NCI-H2196 treated with DMSO at 0.1 percent for 48 hours (cell line): Measurements from ENCODE around the gene KCTD19.
"Not testable (repeated sequence)": the region's sequence is repeated elsewhere in the genome, so short reads cannot be mapped to it uniquely, and the experiment has no call there.

Source experiments
- DNase-seq: peaks from one replicate; lab custom pipeline; 2025; ENCODE audit not compliant: unreplicated experiment; lab: John Stamatoyannopoulos, UW

The KCTD19 gene

DNA sequence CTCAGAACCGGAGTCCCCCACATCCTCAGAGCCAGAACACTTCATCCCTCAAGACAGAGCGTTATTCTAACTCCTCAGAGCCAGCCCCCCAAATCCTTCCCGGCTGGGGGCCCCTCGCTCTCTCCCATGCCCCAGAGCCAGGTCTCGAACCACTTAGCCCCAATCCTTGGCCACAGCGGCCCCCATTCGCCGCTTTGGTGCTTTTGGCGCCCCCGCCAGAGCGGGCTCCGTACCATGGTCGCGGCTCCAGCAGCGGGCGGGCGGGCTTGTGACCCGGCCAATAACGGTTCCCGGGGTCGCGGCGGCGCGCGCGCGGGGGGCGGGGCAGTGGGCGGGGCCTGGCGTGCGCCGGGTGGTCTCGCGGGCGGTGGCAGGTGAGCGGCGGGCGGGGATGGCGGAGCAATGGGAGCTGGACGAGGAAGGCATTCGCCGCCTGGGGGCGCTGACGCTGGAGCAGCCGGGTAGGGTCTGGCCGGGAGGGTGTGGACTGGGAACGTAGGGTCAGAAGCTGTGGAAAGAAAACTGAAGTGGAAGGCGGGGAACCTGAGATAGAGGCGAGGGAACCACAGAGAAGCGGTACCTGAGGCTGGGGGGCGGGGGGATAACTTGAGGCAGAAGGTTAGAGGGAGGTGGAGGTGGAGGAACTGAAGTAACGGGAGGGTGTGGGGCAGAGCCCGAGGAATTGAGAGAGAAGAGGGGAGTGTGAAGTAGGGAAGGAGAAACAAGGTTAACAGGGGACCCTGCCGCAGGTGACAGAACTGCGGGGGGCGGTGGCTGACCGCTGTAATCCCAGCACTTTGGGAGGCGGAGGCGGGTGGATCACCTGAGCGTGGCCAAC is at the start of gene KCTD19, which contains the start of gene LRRC36:
KCTD19 (minus strand) TSS at position 270 of the 838 bp plus-strand sequence; CDS start at position 236, 34 bp downstream.
LRRC36 (plus strand) TSS at position 344 of the 838 bp plus-strand sequence; CDS start at position 392, 48 bp downstream.
- DNase-seq, result no peak

- DNase-seq, result not testable (repeated sequence)
These were observed 49.5 kb upstream of the KCTD19 start for GRCh38 chr16:67376012-67376411.

DNA sequence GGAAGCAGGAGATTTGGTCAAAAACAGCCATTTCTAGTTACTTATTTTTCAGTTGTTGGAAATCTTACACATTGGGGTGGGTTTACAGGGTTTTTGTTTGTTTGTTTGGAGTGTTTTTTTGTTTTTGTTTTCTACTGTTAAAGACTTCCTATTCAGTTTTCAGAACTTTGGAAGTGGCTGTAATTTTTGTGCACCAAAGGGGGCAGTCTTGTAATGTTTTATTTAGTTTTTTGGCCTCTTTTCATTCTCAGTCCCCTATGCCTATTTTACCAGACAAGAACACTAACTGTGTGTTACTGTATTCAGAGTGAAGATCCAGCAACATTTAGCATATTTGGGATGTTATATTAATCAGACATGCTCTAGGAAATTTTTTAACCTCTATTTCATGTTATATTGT is 46.1 kb upstream of the KCTD19 start:
- DNase-seq, result no peak

DNA sequence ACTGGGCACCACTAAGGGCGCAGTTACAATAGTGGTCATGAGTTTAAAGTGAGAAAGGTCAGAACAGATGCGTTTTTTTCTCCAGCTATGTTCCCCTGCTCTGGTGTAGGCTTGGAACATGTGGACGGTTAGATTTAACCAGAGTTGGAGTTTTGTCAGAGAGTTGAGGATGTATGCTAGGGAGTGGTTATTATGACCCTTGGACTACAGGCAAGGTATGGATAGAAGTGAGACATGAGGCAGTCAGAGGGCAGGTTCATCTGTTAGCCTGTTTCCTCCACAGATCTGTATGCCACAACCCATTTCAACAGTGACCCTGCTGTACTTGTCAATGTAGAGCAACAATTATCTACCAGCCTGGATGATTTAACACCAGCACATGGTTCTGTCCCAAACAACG is 44.1 kb upstream of the KCTD19 start:
- DNase-seq, result no peak

DNA sequence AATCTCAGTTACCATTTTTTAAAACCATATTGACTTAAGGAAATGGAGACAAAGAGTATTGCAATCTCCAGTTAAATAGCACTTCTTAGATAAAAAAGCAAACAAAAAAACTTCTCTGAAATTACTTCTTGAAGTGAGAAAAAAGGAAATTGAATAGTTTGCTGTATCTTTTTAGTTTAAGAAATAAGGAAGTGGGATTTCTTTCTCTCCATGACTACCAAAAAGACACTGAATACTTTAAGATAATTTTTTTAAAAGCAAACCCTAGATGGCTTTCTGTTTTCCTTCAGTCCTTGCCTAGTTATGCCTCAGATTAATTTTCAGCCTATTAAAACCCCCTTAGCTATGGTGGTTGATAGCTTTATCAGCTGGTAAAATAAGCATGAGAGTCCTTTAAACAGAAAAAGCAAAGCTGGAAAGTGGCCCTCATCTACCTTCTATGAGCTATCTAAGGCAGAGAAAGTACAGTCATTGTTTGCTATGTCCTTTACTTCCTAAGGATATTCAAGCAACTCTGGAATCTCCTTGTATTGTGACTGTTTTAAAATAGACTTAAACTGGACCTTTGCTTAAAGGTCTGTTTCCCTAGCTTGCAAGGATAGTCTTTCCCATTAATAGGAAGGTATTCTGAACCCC is 38.2 kb upstream of the KCTD19 start:
- no peak for DNase-seq

DNA sequence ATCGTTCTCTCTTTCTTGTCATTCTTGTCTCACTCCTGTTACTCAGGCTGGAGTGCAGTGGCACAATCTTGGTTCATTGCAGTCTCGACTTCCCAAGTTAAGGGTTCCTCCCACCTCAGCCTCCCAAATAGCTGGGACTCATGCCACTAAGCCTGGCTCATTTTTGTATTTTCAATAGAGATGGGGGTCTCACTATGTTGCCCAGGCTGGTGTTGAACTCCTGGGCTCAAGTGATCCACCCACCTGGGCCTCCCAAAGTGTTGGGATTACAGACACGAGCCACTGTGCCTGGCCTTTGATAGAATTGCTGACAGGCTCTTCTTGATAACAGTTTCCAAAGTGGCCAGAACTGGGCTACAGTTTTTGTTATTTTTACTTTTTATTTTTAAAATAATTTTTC is 34.5 kb upstream of the KCTD19 start:
- DNase-seq, result no peak

GRCh38 chr16:67359540-67360269 is 33.2 kb upstream of the KCTD19 start:
- not testable (repeated sequence) for DNase-seq

- no peak for DNase-seq
These were observed 31.0 kb upstream of the KCTD19 start for GRCh38 chr16:67357561-67357960.

GRCh38 chr16:67356396-67356795 is 29.9 kb upstream of the KCTD19 start:
- no peak for DNase-seq

DNA sequence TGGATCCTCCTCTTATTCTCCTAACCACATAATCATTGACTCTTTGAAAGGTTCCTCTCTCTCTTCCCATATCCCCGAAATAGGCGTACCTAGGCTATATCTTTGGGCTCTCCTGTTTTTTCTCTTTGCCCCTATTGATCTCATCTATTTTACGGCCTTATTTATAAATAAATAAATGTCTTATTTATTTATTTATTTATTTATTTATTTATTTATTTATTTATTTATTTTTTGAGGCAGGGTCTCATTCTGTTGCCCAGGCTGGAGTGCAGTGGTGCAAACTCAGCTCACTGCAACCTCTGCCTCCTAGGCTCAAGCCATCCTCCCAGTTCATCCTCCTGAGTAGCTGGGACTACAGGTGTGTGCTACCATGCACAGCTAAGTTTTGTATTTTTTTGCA is 25.9 kb upstream of the KCTD19 start:
- DNase-seq, result not testable (repeated sequence)

GRCh38 chr16:67350324-67350723 is 23.8 kb upstream of the KCTD19 start:
- DNase-seq, result no peak

- no peak for DNase-seq
These were observed 22.6 kb upstream of the KCTD19 start for GRCh38 chr16:67349172-67349571.

DNA sequence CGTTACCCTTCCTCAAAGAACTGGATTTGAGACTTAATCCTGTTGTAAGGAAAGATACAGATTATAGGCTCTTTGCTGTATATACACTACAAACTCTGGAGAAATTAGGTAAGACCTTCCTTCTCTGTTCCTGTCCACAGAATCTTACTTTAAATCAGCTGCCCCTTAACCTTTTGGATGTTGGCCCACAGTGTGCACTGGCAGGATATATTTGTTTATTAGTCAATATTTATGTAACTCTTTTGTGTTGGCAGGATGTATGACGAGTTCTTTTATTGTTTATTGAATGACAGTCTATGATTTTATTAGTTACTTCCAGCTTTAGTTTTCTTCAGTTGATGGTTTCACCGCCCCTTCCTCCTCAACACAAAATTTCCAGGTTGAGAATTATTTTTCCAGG is 19.8 kb upstream of the KCTD19 start:
- DNase-seq, result no peak

DNA sequence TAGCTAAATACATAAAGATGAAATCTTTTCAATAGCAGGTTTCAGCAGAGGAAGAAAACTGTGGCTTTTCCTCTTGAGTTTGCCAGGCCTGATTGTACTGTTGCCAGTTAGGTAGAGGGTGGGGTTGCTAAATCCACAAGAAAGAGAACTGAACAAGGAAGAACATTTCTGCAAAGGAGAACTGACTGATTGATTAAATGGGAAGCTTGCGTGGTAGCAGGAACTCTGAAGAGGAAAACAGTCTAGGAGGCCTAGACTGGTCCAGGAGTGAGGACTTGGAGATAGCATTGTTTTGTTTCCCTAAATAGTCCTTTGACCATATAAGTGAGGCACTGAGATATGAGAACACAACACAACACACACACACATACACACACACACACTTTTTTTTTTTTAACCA is 18.9 kb upstream of the KCTD19 start:
- no peak for DNase-seq

DNA sequence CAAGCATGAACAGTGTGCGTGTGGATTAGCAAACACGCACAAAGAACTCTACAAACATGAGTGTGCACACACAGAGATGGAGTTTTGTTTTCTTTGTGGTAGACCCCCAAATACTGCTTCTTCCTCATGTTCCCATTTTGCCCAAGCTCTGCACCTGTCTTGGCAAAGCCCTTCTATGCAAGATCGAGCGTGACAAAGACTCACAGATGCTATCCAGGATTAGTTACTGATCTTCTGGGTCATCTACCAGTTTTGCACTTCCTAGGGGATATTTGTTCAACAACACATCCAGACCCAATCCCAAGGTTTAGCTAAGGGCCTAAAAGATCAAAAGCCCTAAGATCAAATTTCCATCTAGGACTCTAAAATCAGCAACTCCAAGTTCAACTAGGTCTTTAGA is 16.1 kb upstream of the KCTD19 start:
- DNase-seq, result no peak

GRCh38 chr16:67341250-67341649 is 14.7 kb upstream of the KCTD19 start:
- no peak for DNase-seq

- DNase-seq, result no peak
These were observed 12.9 kb upstream of the KCTD19 start for GRCh38 chr16:67339453-67339852.

DNA sequence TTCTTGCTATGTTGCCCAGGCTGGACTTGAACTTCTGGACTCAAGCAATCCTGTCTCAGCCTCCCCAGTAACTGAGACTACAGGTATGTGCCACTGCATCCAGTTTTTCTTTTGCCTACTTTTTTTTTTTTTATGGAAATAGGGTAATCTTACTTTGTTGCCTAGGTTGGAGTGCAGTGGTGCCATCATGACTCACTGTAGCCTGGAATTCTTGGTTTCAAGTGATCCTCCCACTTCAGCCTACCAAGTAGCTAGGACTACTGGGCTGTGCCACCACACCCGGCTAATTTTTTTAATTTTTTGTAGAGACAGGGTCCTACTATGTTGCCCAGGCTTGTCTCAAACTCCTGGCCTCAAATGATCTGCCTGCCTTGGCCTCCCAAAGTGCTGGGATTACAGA is 10.1 kb upstream of the KCTD19 start:
- DNase-seq, result no peak

DNA sequence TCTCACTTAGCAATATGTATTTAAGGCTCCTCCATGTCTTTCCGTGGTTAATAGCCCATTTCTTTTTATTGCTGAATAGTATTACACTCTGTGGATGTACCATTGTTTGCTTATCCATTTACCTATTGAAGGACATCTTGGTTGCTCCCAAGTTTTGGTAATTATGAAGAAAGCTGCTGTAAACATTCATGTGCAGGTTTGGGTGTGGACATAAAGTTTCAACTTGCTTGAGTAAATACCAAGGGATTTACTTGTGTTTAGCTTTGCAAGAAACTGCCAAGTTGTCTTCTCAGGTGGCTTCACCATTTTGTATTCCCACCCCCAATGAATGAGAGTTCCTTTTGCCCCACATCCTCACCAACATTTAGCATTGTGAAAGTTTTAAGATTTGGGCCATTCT is 9.6 kb upstream of the KCTD19 start:
- no peak for DNase-seq

- no peak for DNase-seq
These were observed 6.8 kb upstream of the KCTD19 start for GRCh38 chr16:67333315-67333714.

GRCh38 chr16:67329901-67330300 is 3.4 kb upstream of the KCTD19 start:
- no peak for DNase-seq

DNA sequence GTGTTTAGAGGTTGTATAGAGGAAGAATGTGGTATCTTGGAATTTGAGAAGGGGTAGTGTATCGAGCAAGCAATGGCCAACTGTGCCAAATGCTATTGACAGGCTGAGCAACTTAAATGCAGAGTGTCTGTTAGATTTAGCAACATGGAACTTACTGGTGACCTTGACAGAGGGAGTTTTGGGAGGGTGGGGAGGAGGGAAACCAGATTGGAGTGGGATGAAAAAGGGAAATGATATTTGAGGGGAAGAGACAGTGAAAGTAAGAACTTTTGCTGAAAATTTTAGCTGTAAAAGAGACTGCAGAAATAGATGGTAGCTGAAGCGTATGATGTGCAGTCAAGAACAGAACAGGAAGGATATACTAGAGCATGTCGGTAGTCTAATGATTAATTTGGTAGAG is 1.2 kb upstream of the KCTD19 start:
- DNase-seq, result no peak
